Mononuclear cell (primary cell): Measurements from ENCODE around the gene PPDPF. TPM values are rescaled to one million over a fixed set of nuclear protein-coding genes. Genes with fewer than 3 reads are reported as not detected.
"Not testable (repeated sequence)": the region's sequence is repeated elsewhere in the genome, so short reads cannot be mapped to it uniquely, and the experiment has no call there.

ENCODE experiments used
- H3K27me3 ChIP-seq: 2 replicates; pipeline ENCODE4 v1.6.0; 2011; ENCODE audit warnings: low read length, control low read depth; ENCODE audit not compliant: insufficient read depth
- H3K4me1 ChIP-seq: 2 replicates; pipeline ENCODE4 v1.5.1; 2011; ENCODE audit warnings: mild to moderate bottlenecking, low read length, control low read depth; ENCODE audit not compliant: insufficient read depth
- H3K4me3 ChIP-seq: 2 replicates; pipeline ENCODE4 v1.5.1; 2011; ENCODE audit warnings: mild to moderate bottlenecking, low read length, moderate library complexity
- H3K9me3 ChIP-seq: 2 replicates; pipeline ENCODE4 v1.5.1; 2011; ENCODE audit warnings: low read depth, mild to moderate bottlenecking, control low read depth, low read length
- total RNA-seq: library from RNA; depleted of rRNA; stranded (reverse); fragments of >200 nt; gene quantifications from one replicate; pipeline ENCODE4 v1.2.3, GENCODE V29; 2012

Gene PPDPF
- total RNA-seq, 1 donor, result 57.6 TPM

GRCh38 chr20:63552481-63553249 is 32.1 kb downstream of the PPDPF start:
- Histone ChIP-seq H3K27me3 (no peaks in the 10 kb centered on the region), H3K4me1 (peaks cover 21% of the 10 kb centered on the region), H3K4me3 (no peak overlapping the region), H3K9me3 (no peaks in the 10 kb centered on the region)

GRCh38 chr20:63553251-63553932 is 32.8 kb downstream of the PPDPF start:
- H3K4me3 ChIP-seq, result peak overlapping the region; percentile 36
- no peaks in the 10 kb centered on the region for H3K27me3 ChIP-seq
- H3K4me1 ChIP-seq, result peaks cover 21% of the 10 kb centered on the region
- no peaks in the 10 kb centered on the region for H3K9me3 ChIP-seq

DNA sequence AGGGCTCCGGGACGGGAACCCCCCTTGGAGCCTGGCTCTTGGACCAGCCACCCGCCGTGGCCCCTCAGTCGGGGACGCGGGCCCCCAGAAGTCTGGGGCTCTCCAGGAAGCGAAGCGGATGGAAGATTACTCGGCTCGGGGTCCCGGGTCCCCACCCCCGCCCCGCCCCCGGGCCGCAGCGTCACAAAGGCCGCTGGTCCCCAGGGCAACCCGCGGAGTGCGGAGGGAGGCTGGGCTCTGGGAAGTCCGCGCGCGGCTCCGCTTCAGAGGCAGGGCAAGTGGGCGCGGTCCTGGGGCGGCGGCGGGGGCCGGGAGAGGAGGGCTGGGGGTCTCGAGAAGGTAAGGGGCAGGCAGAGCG is 33.3 kb downstream of the PPDPF start, which contains the start of gene FNDC11:
Gene FNDC11, plus strand, starts transcription at position 227 of the 358 bp plus-strand sequence. CDS start 1,505 bp downstream, outside the sequence.
- no peaks in the 10 kb centered on the region for H3K27me3 ChIP-seq
- H3K9me3 ChIP-seq, result no peaks in the 10 kb centered on the region
- H3K4me3 ChIP-seq, result peak within 1 kb of the TSS; percentile 36
- peaks cover 21% of the 10 kb centered on the region for H3K4me1 ChIP-seq

DNA sequence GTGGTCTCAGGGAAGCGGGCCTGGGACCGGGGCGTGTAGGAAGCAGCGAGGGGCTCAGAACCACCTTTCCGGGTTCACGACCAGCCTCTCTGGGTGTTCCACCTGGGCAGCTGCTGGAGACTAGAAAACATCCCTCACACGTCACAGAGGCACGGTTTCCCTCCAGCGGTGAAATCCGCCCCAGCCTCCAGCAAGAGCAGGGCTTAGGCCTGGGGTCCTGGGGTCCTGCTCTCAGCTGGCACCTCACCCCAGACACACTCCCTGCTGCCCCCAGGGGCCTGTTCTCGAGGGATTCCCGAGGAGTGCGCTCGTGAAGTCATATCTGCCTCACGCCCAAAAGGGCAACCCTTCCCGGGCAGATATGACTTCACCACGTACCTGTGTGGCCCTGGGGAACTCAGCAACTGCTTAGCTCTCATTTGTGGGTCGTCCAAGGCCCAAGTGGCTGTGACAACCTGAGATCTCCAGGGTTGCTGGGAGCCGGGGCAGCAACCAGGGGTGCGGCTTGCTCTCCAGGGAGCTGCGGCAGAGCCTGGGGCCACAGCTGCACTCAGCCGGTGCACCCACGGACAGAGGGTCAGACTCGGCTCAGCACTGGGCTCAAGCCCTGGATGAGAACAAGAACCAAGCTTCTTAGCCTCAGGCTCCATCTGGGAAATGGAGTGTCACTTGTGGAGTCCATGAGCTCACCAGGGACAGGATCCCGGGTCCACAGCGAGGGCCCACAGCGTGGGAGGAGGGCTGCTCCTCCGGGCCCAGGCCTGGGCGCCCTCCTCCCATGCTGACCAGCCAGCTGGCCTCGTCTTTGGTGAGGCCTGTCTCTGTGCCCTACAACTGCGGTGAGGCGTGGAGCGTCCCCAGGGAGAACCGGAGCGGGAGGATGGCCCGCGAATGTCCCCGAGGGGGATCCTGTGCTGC is 34.1 kb downstream of the PPDPF start:
- Histone ChIP-seq H3K27me3 (no peaks in the 10 kb centered on the region), H3K9me3 (no peaks in the 10 kb centered on the region), H3K4me3 (no peak overlapping the region), H3K4me1 (peaks cover 21% of the 10 kb centered on the region)

- no peaks in the 10 kb centered on the region for H3K27me3 ChIP-seq
- H3K9me3 ChIP-seq, result no peaks in the 10 kb centered on the region
- H3K4me1 ChIP-seq, result peaks cover 21% of the 10 kb centered on the region
- no peak overlapping the region for H3K4me3 ChIP-seq
Observed at GRCh38 chr20:63555661-63556381, 35.3 kb downstream of the PPDPF start.

GRCh38 chr20:63556873-63557478 is 36.4 kb downstream of the PPDPF start:
- H3K27me3 ChIP-seq, result no peaks in the 10 kb centered on the region
- H3K4me3 ChIP-seq, result no peak overlapping the region
- no peaks in the 10 kb centered on the region for H3K9me3 ChIP-seq
- H3K4me1 ChIP-seq, result peaks cover 21% of the 10 kb centered on the region

GRCh38 chr20:63557481-63557891 is 36.9 kb downstream of the PPDPF start:
- H3K27me3 ChIP-seq, result no peaks in the 10 kb centered on the region
- H3K9me3 ChIP-seq, result no peaks in the 10 kb centered on the region
- H3K4me1 ChIP-seq, result peaks cover 16% of the 10 kb centered on the region
- no peak overlapping the region for H3K4me3 ChIP-seq

DNA sequence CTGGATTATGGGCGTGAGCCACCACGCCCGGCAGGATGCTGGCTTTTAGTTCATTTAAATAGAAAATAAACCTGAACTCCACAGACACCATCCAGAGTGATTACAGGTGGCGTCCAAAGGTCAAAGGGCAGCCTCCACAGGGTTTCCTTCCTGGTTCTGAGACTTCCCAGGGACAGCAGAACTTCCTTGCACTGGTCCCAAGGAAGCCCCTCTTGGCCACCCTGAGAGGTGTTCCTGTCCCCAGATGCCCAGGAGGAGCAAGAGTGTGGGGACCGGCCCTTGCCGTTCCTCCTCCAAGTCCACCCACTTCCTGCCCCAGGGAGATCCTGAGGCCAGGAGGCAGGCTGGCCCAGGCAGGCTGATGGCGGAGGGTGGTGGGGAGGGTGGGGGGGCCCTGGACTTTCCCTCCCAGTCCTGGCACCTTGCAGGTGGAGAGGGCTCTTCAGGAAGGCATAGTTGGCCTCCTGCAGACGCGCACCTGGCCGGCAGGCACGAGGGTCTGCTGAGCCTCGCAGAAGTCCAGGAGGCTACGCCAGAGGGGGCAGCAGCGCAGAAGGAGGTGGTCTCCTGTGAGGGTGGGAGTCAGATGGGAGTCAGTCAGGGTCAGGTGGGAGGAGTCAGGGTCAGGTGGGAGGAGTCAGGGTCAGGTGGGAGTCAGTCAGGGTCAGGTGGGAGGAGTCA is 38.4 kb downstream of the PPDPF start:
- Histone ChIP-seq H3K27me3 (no peaks in the 10 kb centered on the region), H3K4me1 (peaks cover 4% of the 10 kb centered on the region), H3K9me3 (no peaks in the 10 kb centered on the region), H3K4me3 (no peak overlapping the region)

GRCh38 chr20:63559485-63560332 is 39.1 kb downstream of the PPDPF start:
- not testable (repeated sequence) for H3K9me3 ChIP-seq, H3K4me3 ChIP-seq, H3K27me3 ChIP-seq, H3K4me1 ChIP-seq

DNA sequence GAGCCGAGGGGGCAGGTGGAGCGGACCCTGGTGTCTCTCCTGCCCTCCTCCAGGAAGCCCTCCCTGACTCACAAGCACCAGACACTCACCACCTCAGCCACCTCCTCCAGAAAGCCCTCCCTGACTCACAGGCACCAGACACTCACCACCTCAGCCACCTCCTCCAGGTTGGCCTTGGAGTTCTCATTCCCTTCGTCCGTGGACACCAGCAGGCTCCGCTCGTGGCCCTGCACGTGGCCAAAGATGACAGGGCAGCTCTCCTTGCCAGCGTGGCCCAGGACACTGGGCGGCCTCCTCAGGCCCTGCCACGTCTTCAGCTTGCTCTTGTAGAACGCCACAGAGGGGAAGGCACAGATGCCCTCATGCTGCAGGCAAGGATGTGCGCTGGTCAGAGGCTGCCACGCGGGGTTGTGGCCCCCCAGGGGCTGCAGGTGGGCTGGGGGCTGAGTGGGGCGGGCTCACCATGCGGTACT is 39.8 kb downstream of the PPDPF start:
- Histone ChIP-seq H3K27me3 (no peaks in the 10 kb centered on the region), H3K9me3 (no peaks in the 10 kb centered on the region), H3K4me1 (no peaks in the 10 kb centered on the region), H3K4me3 (no peak overlapping the region)

DNA sequence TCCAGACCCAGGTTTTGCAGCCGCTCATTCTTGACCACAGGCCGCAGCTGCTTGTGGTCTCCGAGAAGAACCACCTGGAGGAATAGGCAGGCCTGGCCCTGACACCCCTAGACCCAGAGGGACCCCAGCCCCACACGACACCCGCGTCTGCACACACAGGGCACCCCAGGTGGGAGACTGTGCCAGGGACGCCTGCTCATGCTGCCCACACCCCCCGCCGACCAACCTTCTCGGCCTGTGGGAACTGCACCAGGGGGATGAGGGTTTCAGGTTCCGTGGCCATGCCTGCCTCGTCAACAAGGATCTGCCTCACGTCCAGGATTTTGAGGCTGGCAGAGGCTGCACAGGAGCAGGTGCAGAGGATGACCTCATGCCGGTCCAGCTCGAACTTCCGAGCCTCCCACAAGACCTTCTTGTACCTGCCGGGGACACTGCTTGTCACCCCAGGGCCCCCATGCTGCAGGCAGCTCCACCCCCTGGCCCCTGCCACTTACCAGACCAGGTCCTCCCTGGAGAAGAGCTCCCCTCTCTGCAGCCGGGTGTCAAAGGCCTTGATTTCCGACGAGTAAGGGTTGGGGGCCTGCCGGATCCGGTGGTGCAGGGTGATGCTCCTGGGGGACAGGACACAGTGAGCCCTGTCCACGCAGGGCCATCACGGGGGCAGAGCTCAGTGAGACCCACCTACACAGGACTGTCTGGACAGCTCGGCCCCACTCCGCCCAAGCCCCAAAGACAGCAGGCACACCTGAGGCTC is 40.5 kb downstream of the PPDPF start:
- no peaks in the 10 kb centered on the region for H3K27me3 ChIP-seq
- no peak overlapping the region for H3K4me3 ChIP-seq
- no peaks in the 10 kb centered on the region for H3K9me3 ChIP-seq
- no peaks in the 10 kb centered on the region for H3K4me1 ChIP-seq

DNA sequence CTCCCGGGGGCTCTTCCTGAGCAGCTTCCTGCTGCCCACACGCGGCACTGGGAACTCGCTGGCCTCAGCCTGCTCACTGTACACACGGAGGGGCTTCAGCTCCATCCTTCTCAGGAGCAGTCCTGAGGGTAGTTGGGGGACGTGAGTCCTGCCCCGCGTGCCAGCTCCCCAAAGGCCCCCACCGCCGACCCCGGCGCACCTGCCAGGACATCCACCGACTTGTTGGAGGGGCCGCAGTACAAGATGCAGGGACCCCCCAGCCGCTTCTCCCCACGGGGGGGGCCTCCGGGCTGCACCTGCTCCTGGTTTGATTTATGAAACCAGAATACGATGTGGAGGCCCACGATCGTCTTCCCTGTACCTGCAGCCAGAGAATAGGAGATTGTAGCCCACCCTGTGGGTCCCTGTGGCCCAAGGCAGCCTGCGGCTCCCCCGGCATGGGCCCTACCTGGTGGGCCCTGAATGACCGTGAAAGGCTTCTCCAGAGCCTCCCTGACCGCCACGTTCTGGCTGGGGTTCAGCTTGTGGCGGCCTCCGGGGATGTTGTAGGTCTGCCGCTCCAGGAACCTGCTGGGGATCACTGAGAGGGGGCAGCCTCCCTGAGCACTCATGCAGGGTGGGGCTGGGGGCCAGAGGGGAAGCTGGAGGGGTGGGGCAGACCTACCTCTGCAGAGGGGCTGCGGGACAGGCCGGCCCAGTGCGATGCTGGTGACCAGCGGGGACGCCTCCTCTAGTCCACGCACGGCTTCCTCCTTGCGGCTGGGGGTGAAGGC is 41.2 kb downstream of the PPDPF start:
- Histone ChIP-seq H3K27me3 (no peaks in the 10 kb centered on the region), H3K4me3 (no peak overlapping the region), H3K4me1 (peaks cover 4% of the 10 kb centered on the region), H3K9me3 (no peaks in the 10 kb centered on the region)
